ENCODE data around the gene SLC25A27.

DNA sequence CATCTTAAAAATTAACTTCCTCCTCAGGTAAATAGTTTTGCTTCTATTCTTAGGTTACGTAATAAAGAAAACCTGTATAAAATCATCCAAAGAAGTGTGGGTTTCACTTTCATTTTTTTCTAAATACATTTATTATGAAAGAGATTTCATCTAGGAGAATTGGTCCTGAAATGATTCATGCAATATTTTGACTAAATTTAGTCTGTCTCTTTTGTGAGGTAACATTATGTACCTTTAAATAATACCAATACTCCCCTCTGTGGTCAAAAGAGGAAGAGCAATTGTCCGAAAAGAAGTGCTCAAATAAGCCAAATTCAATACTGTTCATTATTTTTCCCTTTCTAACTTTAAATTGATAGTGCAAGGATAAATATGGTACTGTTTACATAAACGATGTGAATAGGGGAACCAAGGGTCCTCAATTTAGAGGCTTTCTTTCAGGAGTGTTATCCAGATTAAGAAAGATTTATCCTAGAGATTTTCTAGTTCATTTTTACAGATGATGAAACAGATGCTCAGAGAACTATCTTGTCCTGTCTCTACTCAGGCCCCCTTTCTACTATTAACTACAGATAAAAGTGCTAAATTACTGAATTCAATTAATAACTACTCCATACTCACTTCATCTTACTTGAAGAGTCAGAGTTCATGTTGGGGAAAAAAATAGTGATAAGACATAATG is 26.4 kb upstream of the SLC25A27 start:
- TF ChIP-seq, protein P1, sequence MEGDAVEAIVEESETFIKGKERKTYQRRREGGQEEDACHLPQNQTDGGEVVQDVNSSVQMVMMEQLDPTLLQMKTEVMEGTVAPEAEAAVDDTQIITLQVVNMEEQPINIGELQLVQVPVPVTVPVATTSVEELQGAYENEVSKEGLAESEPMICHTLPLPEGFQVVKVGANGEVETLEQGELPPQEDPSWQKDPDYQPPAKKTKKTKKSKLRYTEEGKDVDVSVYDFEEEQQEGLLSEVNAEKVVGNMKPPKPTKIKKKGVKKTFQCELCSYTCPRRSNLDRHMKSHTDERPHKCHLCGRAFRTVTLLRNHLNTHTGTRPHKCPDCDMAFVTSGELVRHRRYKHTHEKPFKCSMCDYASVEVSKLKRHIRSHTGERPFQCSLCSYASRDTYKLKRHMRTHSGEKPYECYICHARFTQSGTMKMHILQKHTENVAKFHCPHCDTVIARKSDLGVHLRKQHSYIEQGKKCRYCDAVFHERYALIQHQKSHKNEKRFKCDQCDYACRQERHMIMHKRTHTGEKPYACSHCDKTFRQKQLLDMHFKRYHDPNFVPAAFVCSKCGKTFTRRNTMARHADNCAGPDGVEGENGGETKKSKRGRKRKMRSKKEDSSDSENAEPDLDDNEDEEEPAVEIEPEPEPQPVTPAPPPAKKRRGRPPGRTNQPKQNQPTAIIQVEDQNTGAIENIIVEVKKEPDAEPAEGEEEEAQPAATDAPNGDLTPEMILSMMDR (conservative IDR thresholded peaks at IDR 0.05; ENCODE audit: low read depth in 2 of 2) = peak in 1 of 2 experiments; percentile 72; a peak in 3 of 4 replicates
- no peak for TF ChIP-seq EZH2 (IDR thresholded peaks at IDR 0.05; ENCODE audit: low read depth, unreplicated experiment)
- TF ChIP-seq EZH2phosphoT487 (IDR thresholded peaks at IDR 0.05; ENCODE audit: unreplicated experiment) = no peak
- TF ChIP-seq, protein P2, sequence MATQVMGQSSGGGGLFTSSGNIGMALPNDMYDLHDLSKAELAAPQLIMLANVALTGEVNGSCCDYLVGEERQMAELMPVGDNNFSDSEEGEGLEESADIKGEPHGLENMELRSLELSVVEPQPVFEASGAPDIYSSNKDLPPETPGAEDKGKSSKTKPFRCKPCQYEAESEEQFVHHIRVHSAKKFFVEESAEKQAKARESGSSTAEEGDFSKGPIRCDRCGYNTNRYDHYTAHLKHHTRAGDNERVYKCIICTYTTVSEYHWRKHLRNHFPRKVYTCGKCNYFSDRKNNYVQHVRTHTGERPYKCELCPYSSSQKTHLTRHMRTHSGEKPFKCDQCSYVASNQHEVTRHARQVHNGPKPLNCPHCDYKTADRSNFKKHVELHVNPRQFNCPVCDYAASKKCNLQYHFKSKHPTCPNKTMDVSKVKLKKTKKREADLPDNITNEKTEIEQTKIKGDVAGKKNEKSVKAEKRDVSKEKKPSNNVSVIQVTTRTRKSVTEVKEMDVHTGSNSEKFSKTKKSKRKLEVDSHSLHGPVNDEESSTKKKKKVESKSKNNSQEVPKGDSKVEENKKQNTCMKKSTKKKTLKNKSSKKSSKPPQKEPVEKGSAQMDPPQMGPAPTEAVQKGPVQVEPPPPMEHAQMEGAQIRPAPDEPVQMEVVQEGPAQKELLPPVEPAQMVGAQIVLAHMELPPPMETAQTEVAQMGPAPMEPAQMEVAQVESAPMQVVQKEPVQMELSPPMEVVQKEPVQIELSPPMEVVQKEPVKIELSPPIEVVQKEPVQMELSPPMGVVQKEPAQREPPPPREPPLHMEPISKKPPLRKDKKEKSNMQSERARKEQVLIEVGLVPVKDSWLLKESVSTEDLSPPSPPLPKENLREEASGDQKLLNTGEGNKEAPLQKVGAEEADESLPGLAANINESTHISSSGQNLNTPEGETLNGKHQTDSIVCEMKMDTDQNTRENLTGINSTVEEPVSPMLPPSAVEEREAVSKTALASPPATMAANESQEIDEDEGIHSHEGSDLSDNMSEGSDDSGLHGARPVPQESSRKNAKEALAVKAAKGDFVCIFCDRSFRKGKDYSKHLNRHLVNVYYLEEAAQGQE (IDR thresholded peaks at IDR 0.05; ENCODE audit: unreplicated experiment) = no peak
- TF ChIP-seq POLR2AphosphoS5 (IDR thresholded peaks at IDR 0.05; ENCODE audit: low read depth) = no peak
- no peak for TF ChIP-seq CREB1 (CRISPR knock-in tag; IDR thresholded peaks at IDR 0.05; ENCODE audit: low read depth)
- no peak for TF ChIP-seq STAT1 (IDR thresholded peaks at IDR 0.05; ENCODE audit: unreplicated experiment)
- no peak for TF ChIP-seq ZNF114 (CRISPR knock-in tag; IDR thresholded peaks at IDR 0.05)
- TF ChIP-seq JUNB (IDR thresholded peaks at IDR 0.05; ENCODE audit: unreplicated experiment) = no peak

Measured in GM23338 (cell line).